ENCODE measurements around the gene APCDD1. TPM values are rescaled to one million over a fixed set of nuclear protein-coding genes. Genes with fewer than 3 reads are reported as not detected.
"Not testable (repeated sequence)": the region's sequence is repeated elsewhere in the genome, so short reads cannot be mapped to it uniquely, and the experiment has no call there.

The APCDD1 gene
- polyA plus RNA-seq, 4 donors, result 85.1 to 186 (median 153) TPM

DNA sequence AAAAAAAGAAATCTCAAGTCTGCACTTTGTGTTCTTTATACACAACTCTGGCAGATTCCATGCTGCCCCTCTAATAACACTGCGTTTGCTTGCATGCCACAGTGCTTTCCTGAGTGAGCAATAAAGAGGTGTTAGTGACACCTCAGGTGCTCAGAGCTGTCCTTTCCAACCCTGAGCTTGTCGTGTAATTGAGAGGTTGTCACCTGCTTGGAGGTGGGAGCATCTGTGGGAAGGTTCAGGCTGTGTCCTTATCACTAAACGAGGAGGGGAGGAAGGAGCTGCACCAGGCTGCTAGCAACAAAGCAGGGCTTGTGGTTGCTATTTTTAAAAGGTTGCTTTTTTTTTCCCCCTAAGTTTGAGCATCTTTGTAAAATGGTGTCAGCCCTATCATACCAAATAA, 31.9 kb downstream of the APCDD1 start:
- no peak for DNase-seq (ENCODE audit: low read depth in 4 of 4, low spot score in 2 of 4)

DNA sequence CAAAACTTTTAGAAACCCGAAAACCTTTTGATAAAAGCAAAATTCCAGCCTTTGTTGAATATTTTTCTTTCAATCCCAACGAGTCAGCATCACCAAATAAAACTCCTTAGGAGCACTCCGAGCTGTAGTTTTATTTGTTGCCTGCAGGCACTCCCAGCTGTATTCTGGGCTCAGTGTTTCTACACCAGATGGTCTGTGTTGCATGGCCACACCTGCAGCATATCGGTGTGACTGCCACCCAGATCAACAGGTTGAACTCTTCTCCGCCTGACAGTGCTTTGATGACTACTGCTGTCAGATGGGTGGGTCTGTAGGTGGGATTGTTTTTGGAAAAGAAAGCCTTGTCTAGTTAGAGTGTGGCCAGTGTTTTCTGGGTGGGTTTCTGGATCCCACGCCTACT, 32.7 kb downstream of the APCDD1 start:
- DNase-seq (ENCODE audit: low read depth in 4 of 4, low spot score in 2 of 4), result no peak

DNA sequence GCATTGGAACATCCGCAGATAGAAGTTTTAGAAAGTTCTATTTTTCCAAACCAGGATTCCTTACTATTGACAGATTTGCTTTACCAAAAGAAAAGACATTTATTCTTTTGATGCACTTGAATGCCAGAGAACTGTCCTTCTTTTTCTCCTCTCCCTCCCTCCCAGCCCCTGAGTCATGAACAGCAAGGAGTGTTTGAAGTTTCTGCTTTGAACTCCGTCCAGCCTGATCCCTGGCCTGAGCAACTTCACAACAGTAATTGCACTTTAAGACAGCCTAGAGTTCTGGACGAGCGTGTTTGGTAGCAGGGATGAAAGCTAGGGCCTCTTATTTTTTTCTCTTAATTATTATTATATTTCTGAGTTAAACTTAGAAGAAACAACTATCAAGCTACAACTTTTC, 33.6 kb downstream of the APCDD1 start:
- DNase-seq (ENCODE audit: low read depth in 4 of 4, low spot score in 2 of 4), result no peak

DNA sequence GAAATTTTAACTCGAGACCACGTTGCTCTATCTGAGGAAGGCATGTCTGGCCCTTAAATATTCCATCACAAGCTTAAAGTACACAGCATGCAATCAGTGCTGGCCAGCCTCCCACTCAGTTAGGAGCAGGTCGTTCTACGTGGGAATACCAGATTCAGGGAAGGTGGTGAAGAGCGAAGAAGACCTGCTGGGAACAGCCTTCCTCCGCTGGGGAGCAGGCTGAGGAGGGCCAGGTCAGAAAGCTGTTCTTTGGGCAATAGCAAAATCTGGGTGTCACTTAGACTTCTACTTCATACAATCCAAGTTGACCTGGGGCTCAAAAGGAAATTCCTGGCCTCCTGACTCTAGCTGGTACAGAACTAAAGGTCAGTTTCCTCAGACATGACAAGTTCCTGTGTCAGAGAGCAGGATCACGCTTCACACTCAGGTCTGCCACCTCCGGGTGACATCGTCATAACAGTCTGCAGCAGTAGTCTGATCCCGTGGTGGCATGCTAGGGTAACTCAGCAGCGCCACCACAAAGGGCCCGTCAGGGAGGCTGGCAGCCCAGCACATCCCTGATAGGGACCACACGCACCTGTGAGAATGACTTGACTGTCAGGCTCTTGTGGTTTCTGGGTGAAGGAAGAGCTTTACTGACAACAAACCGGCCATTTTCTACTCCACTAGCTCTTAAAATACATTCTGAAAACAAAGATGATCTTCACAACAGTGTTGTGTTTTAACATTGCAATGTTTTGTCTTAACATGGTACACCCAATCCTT, 36.1 kb downstream of the APCDD1 start:
- DNase-seq (ENCODE audit: low read depth in 4 of 4, low spot score in 2 of 4), result no peak

DNA sequence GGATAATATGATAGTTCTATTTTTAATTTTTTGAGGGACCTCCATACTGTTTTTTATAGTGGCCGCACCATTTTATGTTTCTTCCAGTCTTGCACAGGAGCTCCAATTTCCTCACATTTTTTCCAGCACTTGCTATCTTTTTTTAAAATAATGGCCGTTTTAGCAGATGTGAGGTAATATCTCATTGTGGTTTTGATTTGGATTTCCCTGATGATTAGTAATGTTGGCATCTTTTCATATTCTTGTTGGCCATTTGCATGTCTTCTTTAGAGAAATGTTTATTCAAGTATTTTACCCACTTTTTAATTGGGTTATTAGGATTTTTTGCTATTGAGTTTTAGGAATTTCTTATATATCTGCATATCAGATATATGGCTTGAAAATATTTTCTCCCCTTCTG, 41.5 kb downstream of the APCDD1 start:
- no peak for DNase-seq (ENCODE audit: low read depth in 4 of 4, low spot score in 2 of 4)

DNA sequence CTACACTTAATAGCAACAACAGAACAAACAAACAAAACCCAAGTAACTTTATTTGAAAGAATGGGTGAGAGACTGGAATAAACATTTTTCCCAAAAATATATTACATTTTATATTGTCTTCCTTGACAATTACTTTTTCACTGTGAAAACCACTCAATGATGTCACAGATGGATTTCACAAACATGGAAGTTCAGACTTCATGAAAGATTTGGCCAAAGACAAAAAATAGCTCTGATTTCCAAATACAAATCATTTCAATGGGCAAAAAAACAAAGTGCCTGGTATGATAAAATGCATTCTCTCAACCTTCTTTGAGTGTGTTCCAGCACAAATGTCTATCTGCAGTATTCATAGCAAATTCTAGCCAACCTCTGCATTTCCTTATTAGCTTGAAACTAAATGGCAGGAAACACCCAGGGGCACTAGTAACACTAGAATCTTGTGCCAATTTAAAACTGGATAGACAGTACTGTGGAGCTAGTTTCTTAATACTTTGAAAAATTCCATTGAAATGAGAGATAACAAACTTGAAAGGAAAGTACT, 42.8 kb downstream of the APCDD1 start:
- DNase-seq (ENCODE audit: low read depth in 4 of 4, low spot score in 2 of 4), result no peak

DNA sequence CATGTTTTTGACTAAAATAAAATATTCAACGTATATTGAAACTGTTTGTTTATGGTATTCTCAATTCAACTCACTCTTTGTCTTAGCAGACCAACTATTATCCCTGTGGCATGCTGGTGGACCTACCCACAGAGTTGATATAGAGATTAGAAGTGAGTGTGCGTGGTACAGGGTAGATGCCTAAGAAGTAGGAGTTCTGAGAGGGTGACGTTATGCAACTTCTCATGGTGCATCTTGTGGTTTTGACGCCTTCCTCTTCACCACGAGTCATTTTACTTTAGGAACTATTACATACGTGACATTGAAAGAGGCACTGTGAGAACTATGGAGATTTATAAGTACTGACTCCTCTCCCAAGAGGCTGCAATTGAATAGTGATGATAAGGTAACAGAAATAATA, 44.8 kb downstream of the APCDD1 start:
- DNase-seq (ENCODE audit: low read depth in 4 of 4, low spot score in 2 of 4), result no peak

DNA sequence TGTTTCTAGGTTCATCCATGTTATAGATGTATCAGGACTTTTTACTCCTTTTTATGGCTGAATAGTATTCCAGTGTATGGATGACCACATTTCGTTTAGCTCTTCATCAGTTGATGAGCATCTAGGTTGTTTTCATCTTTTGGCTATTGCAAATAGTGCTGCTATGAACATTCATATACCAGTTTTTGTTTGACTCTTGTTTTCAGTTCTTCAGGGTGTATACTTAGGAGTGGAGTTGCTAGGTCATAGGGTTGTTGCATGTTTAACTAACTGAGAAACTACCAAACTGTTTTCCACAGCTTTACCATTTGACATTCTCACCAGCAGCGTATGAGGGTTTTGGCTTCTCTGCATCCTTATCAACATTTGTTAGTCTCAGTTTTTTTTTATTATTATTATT, 45.6 kb downstream of the APCDD1 start:
- no peak for DNase-seq (ENCODE audit: low read depth in 4 of 4, low spot score in 2 of 4)

DNA sequence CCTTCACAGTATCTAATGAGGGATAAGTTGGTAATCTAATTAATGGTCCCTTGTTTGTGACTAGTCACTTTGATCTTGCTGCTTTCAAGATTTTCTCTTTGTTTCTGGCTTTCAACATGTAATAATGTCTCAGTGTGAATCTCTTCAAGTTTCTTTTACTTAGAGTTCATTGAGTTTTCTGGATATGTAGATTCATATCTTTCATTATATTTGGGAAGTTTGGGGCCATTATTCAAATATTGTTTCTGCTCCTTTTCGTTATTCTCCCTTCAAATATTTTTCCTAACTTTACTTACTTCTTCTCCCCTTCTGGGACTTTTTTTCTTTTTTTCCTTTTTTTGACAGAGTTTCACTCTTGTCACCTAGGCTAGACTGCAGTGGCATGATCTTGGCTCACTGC, 50.3 kb downstream of the APCDD1 start:
- DNase-seq (ENCODE audit: low read depth in 4 of 4, low spot score in 2 of 4), result no peak

DNA sequence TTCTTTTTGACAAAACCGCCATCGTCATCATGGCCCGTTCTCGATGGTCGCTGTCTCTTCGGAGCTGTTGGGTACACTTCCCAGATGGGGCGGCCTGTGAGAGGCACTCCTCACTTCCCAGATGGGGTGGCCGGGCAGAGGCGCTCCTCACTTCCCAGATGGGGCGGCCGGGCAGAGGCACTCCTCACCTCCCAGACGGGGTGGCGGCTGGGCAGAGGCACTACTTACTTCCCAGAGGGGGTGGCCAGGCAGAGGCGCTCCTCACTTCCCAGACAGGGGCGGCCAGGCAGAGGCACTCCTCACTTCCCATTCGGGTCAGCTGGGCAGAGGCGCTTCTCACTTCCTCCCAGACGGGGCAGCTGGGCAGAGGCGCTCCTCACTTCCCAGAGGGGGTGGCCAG, 51.5 kb downstream of the APCDD1 start:
- DNase-seq (ENCODE audit: low read depth in 4 of 4, low spot score in 2 of 4), result not testable (repeated sequence)

DNA sequence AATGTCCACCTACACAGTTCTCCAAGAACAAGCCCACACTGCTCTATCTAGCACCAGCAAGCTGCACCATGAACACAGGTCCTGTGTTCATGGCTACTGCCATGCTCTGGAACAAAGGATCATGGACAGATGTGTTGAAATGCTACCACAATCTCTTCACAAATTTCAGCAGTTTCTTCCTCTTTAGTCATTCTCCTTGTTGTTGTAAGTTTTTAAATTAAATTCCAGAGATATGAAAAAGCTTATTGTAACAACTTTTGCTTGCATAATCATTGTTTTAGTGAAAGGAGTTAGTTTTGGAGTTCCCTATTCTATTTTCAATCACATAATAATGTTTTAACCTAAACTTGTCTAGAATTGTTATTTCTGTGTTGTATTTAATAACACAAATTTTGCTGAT, 54.2 kb downstream of the APCDD1 start:
- no peak for DNase-seq (ENCODE audit: low read depth in 4 of 4, low spot score in 2 of 4)

DNA sequence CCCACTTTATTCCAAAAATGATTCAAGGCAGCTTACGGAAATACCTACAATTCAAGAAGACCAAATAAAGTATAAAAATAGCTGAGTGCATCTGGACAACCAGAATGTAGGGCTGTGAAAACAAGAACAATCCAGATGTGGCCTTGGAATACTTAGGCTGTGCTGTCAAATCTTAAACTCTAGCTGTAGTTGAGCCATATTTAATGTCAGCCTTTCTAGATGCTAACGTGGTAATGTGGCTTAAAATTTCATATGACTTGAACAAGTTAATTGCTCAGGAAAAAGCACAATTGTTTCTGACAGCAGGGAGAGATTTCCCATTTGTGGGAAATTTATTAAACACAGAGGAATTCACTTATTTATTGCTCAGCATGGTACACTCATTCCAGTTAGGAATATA, 56.8 kb downstream of the APCDD1 start:
- DNase-seq (ENCODE audit: low read depth in 4 of 4, low spot score in 2 of 4), result no peak

DNA sequence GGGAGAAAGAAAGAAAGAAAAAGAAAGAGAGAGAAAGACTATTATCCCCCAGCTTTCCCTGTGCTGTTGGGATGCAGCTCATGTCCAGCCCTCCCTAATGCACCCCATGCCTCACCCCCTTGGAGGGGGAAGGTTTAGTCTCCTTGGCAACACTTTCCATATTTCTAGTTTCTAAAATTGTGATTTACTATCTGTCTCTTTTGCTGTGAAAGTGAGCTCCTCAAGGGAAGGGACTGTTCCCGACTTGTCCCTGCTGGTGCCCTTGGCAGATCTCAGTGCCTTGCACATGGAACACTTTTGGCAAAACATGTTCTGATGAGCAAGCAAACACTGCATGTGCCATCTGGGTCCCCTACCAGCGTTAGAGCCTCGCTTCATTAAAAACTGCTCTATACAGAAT, 59.6 kb downstream of the APCDD1 start:
- DNase-seq (ENCODE audit: low read depth in 4 of 4, low spot score in 2 of 4), result no peak

DNA sequence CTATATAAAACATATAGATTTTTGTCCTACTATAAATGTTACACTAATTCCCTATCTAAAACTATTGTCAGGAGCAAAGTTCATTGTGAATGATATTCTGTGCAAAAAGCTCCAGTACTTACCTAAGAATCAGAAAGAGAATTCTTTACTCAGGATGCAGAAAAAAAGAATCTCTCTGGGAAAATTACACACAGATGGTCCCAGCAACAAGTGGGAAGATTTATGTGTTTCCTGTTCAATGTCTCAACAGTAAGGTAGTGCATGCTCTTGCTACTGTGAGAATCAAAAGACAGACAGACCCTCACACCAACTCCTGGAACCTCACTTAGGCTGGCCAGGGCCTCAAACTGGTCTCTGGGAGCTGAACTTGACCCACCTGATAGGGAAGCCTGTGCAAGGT, 60.2 kb downstream of the APCDD1 start:
- DNase-seq (ENCODE audit: low read depth in 4 of 4, low spot score in 2 of 4), result no peak

DNA sequence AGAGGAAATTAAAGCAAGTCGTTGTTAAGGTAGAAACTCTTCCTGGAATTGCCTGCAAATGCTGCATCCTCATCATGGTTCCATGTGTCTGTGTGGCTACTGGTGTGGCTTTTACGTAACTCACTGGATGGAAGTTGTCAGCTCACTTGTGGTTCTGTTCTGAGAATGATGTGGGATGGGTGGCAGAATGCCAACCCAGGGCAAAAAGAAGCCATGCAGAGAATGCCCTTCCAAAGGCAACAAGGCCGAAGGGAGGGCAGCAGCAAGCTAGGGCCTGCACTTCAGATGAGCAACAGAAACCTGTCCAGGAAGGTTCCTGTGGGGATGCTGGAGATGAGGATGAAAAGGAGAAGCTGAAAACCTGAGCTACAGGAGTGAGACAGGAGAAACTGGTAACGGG, 61.0 kb downstream of the APCDD1 start:
- DNase-seq (ENCODE audit: low read depth in 4 of 4, low spot score in 2 of 4), result no peak

DNA sequence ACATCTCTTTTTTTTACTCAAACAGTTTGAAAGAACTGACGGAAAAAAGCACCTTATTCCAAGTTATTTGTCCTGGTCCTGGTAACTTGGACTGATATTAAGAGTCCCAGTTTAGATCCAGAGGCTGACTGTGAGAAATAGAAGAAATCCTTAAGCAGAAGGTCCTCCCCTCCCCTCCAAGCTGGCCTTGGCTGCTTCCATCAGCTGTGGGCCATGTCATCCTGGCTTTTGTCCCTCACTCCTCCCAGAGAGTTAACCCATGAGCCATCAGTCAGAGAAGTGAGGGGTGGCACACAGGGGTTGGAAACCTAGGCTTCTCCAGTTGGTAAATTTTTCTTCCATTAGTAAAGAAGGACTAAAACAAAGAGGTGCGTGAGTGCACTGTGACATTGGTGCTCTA, 61.6 kb downstream of the APCDD1 start:
- DNase-seq (ENCODE audit: low read depth in 4 of 4, low spot score in 2 of 4), result no peak

DNA sequence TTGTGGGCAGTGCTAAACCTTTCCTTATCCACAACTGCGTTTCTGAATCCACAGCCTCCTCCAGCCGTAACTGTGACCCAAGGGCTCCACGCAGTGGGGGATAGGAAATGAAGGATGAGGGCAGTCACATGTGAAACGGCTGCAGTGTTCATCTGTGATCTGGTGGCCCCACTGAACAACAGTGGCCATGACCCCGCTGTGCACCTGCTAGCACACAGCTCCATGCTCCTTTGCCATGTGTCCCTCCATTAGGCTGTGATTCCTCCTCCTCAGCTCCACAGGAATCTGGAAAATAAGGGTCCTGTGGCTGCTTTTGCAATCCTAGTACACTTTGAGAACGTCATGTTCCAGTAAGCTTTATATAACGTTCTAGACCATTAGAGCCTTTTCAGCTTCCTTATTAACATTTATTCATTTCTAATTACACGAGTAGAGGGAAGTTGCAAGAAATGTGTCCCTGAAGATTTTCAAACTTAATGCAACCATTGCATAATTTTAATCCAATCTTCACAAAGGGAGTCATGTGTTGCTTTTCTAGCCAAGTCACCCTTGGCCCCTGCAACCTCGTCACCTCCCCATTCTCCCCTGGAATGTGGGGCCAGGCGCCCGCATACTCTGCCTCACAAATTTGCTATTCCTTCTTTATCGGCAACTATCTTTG, 64.3 kb downstream of the APCDD1 start:
- no peak for DNase-seq (ENCODE audit: low read depth in 4 of 4, low spot score in 2 of 4)

DNA sequence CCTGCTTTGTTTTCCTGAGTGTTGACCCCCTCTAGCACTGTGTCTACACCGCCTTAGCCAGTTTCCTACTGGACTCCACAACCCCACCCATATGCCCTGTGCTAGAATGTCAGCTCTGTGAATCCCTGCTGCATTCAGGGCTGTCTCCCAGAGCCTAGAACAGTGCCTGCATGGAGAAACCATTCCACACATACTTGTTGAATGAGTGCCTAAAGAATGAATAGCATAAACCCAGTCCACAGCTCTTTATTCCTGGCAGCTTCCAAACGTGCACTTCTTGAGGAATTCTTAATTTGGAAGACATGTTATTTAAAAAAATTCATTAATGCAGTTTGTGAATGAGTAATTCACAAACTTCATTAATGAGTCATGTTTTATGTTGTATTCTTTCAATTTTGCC, 64.9 kb downstream of the APCDD1 start:
- no peak for DNase-seq (ENCODE audit: low read depth in 4 of 4, low spot score in 2 of 4)

DNA sequence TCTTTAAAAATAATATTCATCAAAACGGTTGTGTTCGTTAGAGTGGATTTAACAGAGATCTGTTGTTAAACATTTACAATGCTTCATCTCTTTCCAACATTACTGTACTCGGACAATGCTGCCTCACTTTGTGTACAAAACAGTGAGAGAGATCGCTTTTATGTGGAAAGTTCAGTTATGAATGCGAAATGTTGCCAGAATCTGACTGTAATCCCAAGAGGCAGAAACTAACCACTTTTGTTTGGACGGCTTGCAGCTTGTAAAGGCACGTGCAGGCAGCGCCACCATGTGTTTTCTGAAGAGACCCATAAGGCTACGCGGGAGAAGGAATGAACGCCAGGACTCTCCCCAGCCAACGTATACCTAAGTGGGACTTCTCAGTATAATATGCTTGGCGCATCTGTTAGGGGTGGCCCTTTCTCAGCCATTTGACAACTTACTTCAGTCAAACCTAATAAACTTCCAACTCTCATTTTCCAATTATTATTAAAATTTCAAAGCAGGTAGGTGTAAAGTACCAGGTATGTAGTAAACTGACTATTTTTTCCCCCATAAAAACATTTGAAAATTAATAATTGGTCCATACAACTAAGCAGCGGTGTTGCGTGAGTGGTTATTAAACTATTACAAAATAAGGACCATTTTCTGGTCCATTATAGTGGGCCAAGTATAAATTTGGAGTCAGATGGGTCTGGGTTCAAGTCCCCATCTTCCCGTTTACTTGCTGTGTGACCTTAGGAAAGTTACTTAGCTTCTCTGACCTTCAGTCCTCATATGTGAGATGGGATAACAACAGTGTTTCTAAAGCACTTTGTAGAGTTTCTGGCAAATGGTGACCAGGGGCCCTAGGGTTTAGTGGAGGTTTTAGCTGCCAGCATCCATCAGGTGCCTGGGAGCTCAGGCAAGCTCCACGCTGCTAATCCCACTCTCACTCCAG, 65.8 kb downstream of the APCDD1 start:
- peak in 2 of 4 donors; percentile 68 to 83 for DNase-seq (ENCODE audit: low read depth in 4 of 4, low spot score in 2 of 4)

DNA sequence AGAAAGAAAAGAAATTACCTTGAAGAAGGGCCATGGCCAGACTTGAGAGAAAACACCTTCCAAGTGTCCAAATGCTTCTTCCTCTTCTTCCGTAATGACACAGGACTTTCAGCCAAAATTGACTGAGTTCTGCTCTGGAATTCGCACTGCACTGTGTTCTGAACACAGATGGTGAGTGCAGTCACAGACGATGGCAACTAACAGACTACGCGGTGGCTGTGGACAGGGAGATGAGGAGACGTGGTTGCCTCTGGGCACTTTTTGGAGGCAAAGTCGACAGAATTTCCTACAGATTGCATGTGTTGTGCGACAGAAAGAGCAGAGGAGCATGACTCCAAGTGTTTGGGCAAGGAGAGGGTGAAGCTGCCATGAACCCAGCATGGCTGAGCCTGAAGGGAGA, 67.1 kb downstream of the APCDD1 start:
- DNase-seq (ENCODE audit: low read depth in 4 of 4, low spot score in 2 of 4), result no peak

DNA sequence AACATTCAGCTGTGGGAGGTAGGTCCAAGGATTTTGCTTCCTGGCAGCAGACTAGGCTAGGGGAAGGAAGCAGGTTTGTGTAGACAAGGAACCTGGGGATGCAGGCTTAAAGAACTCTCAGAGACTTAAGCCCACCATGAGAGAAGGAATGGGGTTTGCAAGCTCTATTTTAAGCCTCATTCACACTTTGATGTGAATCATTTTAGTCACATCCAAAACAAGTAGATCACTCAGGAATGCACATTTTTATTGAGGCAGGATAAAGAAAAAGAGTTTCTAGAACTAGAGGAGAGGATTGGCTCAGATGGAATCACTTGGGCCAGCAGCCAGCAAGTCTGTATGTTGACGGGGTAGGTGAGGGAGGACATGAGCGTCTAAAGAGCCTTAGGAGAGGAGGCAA, 68.1 kb downstream of the APCDD1 start:
- DNase-seq (ENCODE audit: low read depth in 4 of 4, low spot score in 2 of 4), result no peak

All from left renal cortex interstitium (tissue), 4 donors.